Measurements from ENCODE around the gene TMPRSS7.

The TMPRSS7 gene, protein sequence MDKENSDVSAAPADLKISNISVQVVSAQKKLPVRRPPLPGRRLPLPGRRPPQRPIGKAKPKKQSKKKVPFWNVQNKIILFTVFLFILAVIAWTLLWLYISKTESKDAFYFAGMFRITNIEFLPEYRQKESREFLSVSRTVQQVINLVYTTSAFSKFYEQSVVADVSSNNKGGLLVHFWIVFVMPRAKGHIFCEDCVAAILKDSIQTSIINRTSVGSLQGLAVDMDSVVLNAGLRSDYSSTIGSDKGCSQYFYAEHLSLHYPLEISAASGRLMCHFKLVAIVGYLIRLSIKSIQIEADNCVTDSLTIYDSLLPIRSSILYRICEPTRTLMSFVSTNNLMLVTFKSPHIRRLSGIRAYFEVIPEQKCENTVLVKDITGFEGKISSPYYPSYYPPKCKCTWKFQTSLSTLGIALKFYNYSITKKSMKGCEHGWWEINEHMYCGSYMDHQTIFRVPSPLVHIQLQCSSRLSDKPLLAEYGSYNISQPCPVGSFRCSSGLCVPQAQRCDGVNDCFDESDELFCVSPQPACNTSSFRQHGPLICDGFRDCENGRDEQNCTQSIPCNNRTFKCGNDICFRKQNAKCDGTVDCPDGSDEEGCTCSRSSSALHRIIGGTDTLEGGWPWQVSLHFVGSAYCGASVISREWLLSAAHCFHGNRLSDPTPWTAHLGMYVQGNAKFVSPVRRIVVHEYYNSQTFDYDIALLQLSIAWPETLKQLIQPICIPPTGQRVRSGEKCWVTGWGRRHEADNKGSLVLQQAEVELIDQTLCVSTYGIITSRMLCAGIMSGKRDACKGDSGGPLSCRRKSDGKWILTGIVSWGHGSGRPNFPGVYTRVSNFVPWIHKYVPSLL

GRCh38 chr3:112034436-112034835 is at the start of gene TMPRSS7:
Gene TMPRSS7 (plus strand): TSS chr3:112034736. CDS start chr3:112034846, 110 bp downstream.
- DNase-seq = no peak

DNA sequence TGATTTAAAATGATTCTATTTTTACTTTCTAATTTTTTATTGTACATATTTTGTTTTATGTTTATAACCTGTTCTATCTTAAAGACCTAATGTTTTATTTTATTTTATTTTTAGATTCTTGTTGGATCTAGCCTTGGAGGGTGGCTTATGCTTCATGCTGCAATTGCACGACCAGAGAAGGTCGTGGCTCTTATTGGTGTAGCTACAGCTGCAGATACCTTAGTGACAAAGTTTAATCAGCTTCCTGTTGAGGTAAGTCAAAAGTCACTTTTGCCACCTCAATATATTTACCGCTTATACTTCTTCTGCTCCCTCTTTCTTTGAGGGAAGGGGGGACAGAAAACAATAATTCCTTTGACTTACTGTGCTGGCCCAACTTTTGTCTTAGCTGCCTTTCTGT is 47.7 kb upstream of the TMPRSS7 start:
- DNase-seq = no peak

DNA sequence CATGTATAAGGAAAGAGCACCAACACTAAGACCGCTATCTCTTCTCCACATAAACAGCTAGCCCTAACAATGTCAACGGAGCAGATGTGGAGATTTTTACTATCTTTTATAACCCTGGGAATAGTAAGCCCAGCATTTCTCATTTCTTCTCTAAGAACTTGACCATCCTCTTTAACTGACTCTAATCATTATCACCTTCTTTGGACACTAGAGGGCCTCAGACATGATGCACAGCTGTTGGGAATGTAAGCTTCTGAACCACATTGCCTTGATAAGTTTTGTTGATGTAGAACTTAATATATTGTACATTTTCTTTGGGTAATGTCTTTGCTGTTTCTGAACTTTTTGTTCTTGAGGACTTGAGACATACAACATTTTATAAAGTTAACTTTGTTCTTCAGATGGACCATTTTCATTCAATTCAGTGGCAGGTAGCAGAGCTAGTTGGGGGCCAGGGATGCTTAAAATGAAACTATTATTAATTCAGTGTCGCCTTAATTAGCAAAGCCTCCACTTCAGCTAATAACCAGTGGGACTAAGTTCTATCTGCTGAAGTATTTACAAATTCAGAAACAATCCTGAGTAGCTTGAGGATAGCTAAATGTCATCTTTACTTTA is 45.4 kb upstream of the TMPRSS7 start:
- DNase-seq = peak; percentile 42

DNA sequence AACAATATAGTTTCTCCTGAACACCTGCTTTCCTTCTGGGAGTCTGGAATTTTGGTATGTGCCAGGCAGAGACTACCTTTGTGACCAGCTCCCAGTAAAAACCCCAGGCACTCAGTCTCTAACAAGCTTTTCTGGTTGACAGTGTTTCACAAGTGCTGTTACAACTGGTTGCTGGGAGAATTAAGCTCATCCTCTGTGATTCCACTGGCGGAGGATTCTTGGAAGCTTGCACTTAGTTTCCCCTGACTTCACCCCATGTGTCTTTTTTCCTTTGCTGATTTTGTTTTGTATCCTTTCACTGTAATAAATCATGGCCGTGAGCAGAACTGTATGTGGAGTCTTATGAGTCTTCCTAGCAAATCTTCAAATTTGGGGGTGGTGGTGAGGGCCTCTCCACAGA is 41.5 kb upstream of the TMPRSS7 start:
- DNase-seq = no peak

DNA sequence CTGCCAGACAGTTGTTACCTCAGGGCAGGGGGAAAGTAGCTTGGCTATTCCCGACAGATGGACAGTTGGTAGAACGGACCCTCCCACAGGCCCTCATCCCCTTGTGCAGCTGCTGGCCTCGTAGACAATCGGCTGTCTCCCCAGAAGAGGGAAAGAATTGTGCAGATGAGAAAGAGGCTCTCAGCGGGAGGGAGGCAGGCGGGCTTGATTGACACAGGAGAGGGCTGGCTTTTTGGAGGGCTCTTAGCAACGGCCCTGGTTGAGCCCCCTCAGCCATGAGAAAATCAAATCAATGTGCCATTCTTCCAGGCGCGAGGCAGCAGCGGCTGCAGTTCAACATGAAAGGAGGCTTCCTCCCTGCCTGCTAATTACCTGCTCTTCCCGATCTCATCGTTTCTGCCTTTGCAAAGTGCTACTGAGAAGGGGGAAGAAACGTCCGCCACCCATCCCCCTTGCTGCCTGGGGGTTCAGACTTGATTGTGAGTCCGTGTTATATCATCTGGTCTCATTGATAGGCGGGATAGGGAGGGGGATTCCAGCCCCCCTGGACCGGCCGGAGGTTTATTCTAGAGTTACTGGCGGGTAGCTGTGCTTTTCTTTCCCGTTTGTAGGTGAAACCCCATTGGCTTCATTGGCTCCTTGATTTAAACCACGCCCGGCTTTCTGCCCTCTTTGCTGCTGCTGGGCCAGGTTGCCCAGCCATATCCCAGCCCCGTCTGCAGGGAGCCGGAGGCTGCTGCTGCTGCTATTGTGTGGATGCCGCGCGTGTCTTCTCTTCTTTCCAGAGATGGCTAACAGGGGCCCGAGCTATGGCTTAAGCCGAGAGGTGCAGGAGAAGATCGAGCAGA is 35.7 kb upstream of the TMPRSS7 start, which contains the start of gene TAGLN3:
Gene TAGLN3, plus strand, starts transcription at position 287 of the 848 bp plus-strand sequence. Its CDS starts 501 bp downstream, at position 788.
- DNase-seq = no peak

DNA sequence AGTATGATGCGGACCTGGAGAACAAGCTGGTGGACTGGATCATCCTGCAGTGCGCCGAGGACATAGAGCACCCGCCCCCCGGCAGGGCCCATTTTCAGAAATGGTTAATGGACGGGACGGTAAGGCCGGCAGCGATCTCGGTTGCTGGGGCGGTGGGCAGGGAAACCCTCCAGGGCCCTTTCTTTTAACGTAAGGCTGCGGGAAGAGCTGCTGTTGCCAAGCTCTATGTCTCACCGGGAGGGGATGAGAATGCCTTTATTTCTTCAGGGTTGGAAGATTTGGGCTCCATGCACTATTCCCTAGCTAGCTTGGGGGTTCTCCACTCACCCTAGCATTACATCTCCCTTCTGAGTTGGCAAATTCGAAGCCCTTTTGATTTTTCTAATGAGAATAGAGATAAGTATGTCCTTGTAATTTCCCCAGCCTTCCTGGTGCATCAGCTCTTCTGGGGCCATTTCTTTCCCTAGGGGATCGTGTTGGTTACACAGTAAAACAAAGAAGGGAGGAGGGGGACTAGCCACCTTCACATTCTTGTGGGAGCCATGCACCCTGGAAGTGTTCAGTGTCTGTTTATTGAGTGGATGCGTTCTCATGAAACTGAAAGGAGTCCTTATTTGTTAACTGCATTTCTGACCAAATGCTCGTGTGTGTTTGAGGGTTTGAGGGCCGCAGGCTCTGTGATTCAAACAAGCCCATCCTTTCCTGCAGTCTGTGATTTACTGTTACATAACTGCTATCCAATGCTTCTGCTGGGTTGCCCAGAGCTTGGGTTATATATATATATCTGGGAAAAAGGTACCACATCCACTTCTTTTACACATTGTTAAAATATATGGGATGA is 34.8 kb upstream of the TMPRSS7 start:
- DNase-seq = no peak

DNA sequence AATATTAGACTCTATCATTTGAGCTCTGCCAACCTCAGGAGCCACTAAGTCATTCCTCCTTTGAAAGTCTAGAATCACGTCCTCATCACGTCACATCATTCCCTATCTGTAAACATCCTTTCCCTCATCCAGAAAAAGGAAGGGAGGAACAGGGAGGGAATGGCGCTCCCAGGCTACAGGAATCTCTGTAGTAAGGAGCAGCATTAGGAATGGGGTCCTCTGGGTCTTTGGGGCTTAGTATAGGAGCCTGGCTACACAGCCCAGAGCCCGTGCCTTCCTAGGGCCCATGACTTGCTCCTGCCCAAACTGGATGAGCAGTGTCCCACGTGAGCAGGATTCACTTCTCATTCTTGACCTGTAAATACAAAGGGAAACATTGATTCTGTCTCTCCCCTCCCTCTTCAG is 34.2 kb upstream of the TMPRSS7 start:
- DNase-seq = no peak

DNA sequence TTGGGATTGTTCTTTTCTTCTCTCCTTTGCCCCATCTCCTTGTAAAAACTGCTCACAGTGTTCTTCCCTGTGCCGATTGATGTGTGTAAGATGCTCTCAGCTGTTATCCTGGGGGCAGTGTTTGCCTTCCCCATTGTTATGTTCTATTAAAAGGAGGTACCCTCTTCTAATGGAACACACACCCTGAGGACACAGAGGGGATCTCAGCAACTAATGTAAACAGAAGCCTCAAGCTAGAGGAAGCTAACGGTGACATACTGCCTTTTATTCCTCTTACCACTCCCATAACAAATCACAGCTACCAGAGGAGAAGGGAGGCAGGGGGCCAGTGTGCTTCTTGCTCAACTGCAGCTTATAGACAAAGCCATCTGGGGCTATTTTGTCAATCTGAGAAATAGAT is 33.6 kb upstream of the TMPRSS7 start:
- DNase-seq = no peak

DNA sequence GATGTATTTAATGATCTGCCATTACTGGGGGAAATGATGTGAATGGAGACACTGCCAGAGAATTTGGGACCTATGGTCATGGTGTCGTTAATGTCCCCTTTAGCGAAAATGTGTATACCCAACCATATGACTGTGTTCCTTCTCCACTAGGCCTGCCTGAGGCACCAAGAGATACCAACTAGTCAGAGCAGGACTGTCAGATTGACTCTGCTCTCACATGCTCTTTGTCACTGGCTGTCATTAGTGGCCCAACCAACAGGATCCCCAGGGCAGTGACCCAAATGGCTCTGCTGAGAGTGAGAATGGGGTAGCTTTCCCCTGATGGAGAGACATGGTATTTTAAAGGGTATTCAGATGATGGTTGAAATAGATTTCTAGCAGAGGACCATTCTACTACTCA is 33.0 kb upstream of the TMPRSS7 start:
- no peak for DNase-seq

DNA sequence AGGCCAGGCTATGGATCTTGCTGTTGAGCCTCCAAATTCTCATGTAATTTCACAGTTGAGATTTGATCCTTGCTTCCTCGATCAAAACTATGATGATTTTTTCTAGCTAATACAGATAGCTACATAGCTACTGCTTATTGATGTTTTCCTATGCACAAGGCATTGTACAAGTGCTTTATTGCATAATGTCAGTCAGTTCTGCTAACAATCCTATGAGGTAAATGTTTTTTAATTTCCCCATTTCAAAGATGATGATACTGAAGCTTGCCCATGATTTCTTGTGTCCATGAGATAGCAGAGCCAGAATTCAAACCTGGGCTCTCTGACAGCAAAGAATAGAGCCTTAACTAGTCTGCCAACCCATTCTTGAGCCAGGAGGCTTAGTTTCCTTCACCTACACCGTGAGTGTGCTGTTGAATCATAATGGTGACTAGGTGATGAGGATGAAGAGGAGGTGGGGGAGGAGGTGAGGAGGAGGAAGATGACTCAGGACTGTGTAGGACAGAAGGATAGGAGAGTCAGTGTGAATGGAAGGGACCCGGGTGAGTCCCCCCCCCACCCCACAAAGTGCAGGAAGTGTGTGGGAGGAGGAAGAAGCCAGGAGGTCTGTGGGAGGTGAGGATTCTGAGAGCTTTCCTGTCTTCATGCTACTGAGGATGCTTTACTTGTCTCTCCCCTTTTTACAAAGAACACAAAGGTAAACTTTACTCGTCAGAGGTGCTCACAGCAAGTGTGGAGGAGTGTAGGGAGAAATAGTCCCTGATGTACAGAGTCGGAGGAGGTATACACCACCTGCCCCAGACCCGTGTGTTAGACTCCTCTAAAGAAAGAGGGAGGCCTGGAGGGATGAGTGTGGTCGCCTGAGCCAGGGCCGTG is 32.2 kb upstream of the TMPRSS7 start:
- no peak for DNase-seq

DNA sequence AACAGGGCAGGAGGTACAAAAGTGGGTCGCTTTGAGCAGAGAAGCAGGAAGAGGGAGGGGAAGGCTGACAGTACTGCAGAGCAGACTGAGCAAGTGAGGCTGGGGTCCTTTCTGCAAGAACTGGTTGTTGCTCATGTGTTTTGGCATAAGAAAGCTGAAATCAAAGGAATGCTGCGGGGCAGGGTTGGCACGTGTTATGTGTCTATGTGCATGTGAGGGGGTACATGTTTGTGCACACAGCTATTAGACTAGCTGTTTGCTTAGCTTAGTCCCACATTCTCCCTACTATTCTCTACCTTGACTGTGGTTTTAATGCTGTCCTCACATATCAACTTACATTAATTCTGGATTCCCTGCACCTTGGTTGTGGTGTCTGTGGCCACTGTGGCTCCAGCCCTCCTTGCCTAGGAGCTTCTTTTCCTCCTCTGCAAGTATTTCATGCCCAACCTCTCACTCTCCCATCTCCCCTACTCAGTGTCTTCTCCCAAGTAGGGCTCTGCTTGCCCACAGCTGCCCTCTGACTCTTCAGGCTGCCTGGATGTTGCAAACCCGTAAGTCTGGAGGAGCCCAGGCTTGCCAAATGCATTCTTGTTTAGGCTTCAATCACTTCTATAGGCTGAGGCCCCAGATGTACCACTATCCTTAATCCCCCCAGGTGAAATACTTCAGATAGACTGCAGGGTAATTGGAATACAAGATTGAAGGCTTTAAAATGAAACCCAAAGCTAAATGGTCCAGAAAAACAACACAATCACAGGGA is 31.0 kb upstream of the TMPRSS7 start:
- DNase-seq = no peak

GRCh38 chr3:112004187-112004586 is 30.3 kb upstream of the TMPRSS7 start:
- no peak for DNase-seq

DNA sequence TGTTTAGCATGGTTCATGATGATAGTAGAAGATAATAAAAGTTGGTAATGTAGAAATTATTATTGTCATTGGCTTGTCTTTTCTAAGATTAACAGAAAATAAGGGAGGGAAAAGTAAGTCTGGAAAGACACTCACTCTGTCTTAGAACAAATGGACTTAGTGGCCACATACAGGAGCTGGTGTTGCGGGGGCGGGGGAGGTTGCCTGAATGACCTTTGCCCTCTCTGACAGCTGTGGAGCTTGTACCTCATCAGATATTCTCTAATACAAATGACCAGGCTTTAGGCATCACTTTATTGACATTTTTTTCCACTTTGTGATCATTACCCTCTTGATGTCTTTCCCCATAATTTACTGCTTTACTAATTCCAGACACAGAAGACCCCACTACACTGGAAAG is 29.9 kb upstream of the TMPRSS7 start:
- DNase-seq = no peak

DNA sequence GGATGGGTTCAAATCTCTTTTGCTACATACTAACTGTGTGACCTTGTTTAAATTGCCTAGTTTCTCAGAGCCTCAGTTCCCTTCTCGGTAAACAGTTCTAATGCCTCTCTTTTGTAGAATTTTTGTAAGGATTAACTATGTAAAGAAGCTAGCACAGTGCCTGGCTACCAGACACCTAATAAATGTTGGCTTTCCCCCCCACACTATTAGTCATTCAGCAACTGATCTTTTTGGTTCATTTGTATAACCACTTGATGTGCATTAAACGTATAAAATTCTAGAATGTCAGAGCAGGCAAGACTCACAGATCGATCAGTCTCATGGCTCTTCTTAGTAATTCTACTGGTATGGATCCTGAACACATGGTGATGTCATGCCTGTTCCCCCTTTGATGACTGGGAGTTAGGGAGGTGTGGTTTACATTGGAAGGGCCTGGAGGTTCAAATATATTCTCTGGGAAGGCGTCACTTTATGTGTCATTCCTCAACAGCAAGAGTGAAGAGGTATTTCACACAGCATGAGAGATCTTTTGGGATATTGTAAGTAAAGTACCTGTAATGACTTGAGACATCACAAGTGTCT is 29.4 kb upstream of the TMPRSS7 start:
- DNase-seq = no peak

- no peak for DNase-seq
These were observed 26.9 kb upstream of the TMPRSS7 start for GRCh38 chr3:112007633-112008032.

- no peak for DNase-seq
These were observed 24.9 kb upstream of the TMPRSS7 start for GRCh38 chr3:112009670-112010069.

- DNase-seq = no peak
These were observed 23.9 kb upstream of the TMPRSS7 start for GRCh38 chr3:112010636-112011035.

- no peak for DNase-seq
These were observed 23.1 kb upstream of the TMPRSS7 start for GRCh38 chr3:112011376-112011940.

Data from MV-4-11 (cell line).